HG03139 (cell line): ENCODE measurements around the gene ASCC1.
"Not testable (repeated sequence)": the region's sequence is repeated elsewhere in the genome, so short reads cannot be mapped to it uniquely, and the experiment has no call there.

Source experiments
- ATAC-seq: cut with Tn5 transposase; IDR thresholded peaks from one replicate; pipeline ENCODE4 v1.9.1; 2021; ENCODE audit not compliant: unreplicated experiment

The ASCC1 gene

DNA sequence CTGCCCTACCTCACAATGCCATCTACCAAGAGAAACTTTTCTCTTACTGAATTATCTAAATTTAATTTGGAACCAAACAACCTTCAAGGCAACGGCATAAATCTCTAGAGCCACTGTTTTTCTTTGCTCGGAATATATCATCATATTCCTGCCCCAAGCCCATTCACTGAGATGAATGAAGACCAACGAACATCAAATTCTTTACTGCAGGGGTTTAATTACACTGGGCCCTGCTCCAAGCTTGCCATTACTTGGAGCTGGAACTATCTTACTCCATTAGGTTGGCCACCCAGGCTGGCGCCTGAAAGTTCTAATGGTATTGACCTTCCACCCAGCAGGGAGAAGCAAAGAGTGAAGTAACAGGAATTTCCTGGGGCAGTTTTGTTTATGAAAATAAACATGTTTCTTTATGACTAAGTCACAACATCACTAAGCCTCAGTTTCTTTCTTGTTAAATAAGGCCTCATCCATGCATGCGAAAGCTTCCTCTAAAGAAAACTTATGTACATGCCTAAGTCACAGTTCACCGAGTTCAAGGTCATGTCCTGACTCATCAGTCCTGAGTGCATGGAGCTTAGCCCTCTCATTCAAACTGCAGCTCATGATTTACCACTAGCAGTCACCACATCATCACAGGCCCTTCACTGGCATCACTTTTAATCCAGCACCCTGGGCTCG is 42.3 kb downstream of the ASCC1 start:
- no peak for ATAC-seq

DNA sequence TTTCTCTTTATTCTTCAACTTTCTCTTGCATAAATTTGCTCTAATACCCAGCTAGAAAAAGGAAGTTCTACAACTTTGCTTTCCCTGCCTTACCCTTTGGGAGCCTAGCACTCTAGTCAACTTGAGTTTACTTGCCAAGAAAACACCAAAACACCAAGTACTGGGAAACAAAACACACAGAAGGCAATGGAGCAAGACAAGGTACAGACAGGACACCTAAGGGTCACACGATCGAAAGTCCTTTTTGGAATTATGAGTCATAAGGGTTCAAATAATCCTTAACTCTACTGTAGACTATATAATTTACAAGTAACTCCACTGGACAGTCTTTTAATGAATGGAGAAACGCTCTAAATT is 42.8 kb downstream of the ASCC1 start:
- ATAC-seq: no peak

DNA sequence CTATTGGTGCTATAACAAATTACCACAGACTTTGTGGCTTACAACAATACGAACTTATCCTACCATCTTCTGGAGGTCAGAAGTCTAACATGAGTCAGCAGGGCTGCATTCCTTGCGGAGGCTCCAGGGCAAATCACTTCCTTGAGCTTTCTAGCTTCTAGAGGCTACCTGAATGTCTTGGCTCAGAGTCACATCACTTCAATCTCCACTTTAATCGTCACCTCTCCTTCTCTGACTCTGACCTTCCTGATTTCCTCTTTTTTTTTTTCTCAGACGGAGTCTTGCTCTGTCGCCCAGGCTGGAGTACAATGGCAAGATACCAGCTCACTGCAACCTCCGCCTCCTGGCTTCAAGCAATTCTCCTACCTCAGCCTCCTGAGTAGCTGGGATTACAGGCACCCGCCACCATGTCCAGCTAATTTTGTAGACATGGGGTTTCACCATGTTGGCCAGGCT is 44.9 kb downstream of the ASCC1 start:
- no peak for ATAC-seq

DNA sequence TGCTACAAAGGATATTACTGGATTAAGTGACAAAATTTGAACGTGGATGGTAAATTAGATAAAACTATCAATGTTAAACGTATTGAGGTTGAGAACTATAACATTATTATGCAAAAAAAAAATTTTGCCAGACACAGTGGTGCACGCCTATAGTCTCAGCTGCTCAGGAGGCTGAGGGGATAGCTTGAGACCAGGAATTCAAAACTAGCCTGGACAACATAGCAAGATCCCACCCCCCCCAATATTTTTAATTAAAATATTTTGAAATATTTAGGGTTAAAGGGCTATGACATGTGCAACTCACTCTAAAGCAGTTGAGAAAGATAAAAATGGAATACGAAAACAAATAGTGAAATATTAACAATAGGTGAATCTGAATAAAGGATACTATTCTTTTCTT is 45.3 kb downstream of the ASCC1 start:
- no peak for ATAC-seq

DNA sequence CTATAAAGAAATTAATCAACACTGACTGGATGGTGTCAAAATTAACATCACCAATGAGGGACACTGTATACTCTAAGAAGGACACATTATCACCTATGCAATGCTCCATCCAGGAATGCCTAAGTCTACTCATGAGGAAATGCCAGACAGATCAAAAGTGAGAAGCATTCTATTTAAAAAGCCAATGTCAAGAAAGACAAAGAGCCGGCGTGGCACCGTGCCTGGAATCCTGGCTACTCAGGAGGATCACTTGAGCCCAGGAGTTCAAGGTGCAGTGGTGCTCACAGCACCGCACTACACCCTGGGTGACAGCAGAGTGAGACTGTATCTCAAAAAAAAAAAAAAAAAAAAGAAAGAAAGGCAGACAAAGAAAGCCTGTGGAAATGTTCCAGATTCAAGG is 45.8 kb downstream of the ASCC1 start:
- ATAC-seq: no peak

DNA sequence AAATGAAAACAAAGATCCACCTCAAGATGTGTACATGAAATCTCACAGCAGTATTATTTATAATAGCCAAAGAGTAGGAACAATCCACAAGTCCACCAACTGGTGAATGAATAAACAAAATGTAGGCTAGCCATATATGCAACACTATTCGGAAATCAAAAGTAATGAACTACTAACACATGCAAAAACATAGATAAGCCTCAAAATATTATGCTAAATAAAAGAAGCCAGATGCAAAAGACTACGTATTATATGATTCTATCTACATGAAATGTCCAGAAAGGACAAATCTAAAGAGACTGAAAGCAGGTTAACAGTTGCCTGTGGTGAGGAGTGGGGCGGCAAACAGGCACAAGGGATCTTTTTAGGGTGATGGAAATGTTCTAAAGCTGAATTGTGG is 49.0 kb downstream of the ASCC1 start:
- ATAC-seq: no peak

DNA sequence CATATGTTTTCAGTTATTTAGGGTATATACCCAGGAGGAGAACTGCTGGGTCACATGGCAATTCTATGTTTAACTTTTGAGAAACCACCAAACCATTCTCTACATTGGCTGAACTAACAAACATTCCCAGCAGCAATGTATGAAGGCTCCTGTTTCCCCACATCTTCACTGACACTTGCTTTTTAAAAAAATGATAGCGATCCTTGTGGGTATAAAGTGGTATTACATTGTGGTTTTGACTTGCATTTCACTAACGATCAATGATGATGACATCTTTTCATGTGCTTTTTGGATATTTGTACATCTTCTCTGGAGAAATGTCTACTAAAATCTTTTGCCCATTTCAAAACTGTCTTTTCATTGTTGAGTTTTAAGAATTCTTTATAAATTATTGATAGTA is 51.5 kb downstream of the ASCC1 start:
- ATAC-seq: no peak

DNA sequence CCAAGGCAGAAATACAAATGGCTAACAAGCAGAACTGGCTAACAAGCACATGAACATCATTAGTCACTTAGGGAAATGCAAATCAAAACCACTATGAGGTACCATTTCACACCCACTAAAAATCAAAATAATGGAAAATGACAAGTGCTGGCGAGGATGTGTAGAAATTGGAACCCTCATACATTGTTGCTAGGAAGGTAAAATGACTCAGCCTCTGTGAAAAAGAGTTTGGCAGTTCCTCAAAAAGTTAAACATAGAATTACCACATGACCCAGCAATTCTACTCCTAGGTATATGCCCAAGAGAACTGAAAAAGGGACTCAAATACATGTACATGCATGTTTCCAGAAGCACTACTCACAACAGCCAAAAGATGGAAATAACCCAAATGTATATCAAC is 53.1 kb downstream of the ASCC1 start:
- no peak for ATAC-seq

DNA sequence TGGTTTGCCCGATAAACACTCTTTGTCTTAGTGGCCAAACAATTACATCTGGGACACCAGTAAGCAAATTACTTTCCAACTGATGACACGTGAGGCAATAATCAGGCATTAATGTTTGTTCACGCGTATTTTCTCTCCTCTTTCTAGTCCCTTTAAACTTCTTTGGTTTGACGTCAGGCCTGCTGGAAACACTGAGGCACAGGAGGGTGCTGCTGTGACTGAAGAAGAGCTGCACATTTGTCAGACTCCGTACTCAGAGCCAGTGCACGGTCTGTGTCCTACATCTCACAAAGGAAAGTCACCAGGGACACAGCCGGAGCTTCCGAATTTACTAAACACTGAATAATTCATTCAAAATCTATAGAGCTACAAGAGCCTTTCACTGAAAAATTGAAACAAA is 57.9 kb downstream of the ASCC1 start:
- no peak for ATAC-seq

DNA sequence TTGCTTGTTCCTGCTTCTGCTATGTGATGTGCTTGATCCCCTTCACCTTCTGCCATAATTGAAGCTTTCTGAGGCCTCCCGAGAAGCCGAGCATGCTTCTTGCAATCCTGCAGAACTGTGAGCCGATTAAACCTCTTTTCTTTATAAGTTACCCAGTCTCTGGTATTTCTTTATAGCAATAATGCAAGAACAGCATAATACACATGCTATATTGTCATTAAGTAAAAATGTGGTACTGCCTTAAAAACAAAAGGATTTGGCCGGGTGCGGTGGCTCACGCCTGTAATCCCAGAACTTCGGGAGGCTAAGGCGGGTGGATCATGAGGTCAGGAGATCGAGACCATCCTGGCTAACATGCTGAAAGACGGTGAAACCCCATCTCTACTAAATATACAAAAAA is 59.9 kb downstream of the ASCC1 start:
- ATAC-seq: no peak

DNA sequence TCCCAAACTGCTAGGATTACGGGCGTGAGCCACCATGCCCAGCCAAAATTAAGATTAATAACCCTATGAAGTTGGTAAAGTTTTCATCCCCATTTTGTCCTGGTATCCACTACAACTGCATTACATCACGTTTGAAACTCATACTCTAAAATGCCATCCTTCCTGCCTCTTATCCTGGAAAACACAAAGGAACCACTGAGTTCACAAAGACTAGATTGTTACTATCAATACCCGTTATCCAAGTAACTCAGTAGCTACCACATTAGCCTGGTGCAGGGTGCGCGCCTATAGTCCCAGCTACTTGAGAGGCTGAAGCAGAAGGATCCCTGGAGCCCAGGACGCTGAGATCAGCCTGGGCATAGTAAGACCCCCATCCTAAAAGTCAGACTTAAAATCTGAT is 63.8 kb downstream of the ASCC1 start:
- no peak for ATAC-seq

DNA sequence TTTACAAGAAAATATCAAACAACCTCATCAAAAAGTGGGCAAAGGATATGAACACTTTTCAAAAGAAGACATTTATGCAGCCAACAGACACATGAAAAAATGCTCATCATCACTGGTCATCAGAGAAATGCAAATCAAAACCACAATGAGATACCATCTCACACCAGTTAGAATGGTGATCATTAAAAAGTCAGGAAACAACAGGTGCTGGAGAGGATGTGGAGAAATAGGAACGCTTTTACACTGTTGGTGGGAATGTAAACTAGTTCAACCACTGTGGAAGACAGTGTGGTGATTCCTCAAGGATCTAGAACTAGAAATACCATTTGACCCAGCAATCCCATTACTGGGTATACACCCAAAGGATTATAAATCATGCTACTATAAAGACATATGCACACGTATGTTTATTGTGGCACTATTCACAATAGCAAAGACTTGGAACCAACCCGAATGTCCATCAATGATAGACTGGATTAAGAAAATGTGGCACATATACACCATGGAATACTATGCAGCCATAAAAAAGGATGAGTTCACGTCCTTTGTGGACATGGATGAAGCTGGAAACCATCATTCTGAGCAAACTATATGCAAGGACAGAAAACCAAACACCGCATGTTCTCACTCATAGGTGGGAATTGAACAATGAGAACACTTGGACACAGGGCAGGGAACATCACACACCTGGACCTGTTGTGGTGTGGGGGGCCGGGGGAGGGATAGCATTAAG is 65.2 kb downstream of the ASCC1 start:
- ATAC-seq: not testable (repeated sequence)

DNA sequence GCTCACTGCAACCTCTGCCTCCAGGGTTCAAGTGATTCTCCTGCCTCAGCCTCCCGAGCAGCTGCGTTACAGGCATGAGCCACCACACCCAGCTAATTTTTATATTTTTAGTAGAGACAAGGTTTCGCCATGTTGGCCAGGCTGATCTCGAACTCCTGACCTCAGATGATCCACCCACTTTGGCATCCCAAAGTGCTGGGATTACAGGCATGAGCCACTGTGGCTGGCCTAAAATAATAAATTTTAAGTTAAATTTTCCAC is 68.8 kb downstream of the ASCC1 start:
- not testable (repeated sequence) for ATAC-seq

DNA sequence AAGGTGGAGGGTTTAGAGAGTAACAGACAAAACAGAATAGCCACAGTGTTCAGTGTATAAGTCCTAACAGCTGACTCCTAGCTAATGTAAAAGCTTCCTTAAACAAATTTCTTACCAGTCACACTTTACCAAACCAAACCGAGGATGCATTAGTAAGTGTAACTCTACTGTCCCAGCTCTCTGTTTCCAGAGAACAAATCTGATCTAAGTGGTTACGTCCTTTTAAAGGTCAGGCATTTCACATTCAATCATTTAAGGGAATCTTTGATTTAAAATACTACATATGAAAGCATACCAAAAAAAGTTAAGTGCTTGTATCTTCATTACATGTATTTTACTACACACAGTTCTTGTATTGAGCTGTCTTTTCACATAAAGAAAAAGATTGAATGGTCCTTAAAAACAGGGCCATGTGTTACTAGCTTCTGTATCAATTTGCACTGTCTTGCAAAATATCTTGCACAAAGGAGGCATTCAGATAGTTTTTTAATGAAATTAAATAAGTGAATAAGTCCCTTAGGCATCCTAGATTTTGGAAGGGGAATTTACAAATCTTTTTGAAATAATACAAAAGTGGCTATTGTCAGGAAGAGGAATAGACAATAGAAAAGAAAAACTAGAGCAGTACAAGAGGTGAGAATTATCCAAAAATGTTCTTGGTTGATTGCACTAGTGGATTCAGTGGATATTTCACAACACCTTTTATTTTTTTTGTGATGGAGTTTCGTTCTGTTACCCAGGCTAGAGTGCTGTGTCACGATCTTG is 69.3 kb downstream of the ASCC1 start:
- ATAC-seq: no peak

DNA sequence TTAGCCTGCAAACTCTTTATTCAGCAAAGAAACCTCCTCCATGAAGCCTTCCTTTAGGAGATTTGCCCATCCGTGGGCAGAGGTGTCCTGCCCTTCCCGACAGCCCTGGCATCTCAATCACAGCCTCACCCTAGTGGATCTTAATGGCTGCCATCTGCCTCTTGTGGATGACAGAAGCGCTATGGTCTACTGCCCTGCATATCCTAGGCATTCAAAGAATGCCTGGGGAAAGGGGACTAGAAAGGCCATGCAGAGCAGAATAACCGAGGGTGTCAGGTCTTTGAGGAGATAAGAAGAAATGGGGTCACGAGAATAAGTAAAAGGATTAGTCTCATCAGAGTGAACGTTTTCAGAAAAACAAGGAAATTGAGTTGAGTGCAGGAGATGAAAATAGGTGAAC is 70.0 kb downstream of the ASCC1 start:
- ATAC-seq: no peak

DNA sequence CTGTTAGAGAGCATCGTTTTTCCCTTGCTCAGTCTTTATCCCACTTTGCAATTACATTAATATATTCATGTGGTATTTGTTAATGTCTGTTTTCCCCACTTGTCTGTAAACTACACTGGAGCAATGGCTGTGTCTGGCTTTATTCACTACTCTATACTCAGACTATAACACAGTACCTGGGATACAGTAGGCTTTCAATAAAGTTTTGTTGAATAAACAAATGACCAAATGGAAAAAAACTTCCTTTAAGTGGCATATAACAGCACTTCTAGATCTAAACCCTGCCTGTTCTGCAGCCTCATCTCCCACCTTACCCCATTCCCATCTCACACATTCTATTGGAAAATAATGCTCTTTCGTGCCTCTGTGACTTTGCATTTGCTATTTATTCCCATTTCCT is 70.4 kb downstream of the ASCC1 start:
- ATAC-seq: no peak

DNA sequence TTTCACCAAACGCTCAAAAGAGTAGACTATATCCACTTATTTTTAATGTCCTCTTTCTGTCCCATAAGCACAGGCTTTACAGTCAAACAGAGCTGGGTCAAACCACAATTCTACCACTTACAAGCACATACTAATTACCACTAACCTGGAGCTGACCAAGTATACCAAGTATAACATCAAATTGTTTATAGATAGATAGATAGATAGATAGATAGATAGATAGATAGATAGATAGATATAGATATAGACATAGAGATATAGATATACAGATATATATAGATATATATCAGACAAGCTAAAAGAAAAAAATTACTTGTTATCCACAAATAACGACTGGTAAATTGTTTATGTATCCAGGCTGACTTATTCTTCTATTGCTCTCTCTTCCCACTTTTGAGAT is 75.2 kb downstream of the ASCC1 start:
- no peak for ATAC-seq

DNA sequence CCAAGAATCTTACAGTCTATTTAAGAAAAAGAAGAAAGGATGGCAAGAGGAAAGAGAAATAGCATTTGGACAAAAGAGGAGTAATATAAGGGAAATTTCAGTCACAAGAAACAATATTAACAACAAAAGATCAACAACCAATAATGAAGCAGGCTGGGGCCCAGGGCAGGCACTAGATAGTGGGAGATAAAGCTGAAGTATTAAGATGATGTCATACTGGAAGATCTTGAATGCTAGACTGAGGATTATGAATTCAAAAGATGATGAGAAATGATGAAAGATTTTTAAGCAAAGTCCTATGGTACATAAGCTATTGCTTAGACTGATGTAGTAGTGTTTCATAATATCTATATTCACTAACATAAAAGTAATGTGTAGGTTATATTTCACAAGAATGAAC is 75.9 kb downstream of the ASCC1 start:
- no peak for ATAC-seq

DNA sequence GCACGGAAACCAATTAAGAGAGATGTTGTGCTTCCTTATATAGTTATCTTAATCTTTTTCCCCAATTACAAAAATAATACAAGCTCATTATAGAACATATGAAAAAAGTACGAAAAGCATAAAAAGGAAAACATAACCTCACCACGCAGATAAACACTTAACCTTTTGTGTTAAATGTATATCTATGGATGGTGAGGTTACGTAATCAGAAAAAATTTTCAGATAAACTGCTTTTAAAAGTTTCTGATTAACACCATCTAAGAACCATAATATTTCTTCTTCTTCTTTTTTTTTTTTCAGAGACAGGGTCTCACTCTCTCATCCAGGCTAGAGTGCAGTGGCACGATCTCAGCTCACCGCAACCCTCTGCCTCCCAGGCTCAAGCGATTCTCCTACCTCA is 78.5 kb downstream of the ASCC1 start:
- no peak for ATAC-seq

DNA sequence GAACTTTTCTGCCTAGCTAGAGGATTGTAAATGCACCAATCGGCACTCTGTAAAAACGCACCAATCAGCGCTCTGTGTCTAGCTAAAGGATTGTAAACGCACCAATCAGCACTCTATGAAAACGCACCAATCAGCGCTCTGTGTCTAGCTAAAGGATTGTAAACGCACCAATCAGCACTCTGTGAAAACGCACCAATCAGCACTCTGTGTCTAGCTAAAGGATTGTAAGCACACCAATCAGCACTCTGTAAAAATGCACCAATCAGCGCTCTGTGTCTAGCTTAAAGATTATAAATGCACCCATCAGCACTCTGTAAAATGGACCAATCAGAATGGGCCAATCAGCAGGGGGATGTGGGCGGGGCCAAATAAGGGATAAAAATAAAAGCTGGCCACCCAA is 79.9 kb downstream of the ASCC1 start:
- ATAC-seq: not testable (repeated sequence)

DNA sequence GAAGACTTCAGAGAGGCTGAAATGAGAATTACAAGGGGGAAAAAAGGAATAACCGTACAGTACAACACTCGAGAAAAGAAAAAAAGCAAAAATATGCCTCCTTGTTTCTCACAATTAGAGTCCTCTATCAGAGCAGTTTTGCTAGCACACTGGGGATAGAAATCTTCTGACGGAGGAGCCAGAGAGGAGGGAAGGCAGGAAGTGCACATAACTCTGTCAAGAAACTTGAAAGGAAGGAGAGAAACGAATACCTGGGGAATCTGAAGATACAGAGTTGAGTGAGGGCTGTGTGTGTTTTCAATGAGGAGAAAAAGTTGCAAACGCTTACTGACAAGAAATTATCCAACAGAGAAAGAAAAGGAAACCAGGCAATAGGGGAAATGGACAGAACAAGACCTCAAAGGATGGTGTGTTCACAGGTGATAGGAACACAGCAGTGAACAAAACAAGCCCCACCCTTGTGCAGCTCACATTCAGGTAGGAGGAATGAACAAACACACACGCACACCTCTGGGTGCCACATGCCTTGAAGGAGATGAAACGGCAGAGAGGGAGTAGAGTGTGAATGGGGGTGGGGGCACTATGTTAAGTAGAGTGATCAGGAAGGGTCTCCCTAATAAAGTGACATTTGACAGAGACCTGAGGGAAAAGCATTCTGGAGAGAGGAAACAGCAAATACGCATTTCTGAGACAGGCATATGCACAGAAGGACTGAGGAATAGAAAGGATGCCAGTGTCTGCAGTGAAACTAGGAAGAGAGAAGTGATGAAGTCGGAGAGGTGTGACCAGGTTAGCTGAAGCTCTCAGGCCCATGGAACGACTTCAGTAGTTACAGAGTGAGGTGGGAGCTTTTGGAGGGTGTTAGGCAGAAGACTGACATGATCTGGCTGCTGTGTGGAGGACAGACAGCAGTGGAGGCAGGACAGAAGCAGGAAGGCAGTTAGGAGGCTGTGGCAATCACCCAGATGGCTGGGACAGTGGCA is 81.0 kb downstream of the ASCC1 start:
- no peak for ATAC-seq
